GM12878 (cell line): Measurements from ENCODE around the gene TBC1D3I. TPM values are rescaled to one million over a fixed set of nuclear protein-coding genes. Genes with fewer than 3 reads are reported as not detected.

ENCODE experiments used
- ATAC-seq: fragments of 200-7000 bp; cut with Tn5 transposase; 3 replicates; pipeline ENCODE4 v1.9.1; 2020; ENCODE audit warnings: mild to moderate bottlenecking, moderate library complexity
- BruUV-seq: library from RNA; stranded (reverse); fragments of 400-500 nt; replicated peaks from 2 replicates; lab custom pipeline; 2021; lab: Mats Ljungman, UMichigan
- CTCF ChIA-PET: fragments of 300-600 bp; sonication (Branson Sonifier 250); formaldehyde crosslinking; extraction: SDS; loops from one replicate; lab custom pipeline; 2021; ENCODE audit warnings: inconsistent platforms; lab: Yijun Ruan, JAX
- POLR2A ChIA-PET: fragments of 350-600 bp; formaldehyde crosslinking; extraction: SDS; loops from one replicate; lab custom pipeline; 2021; ENCODE audit warnings: inconsistent platforms; lab: Charles Lee
- RAD21 ChIA-PET: fragments of 300-600 bp; sonication (Branson Sonifier 250); formaldehyde crosslinking; loops from one replicate; lab custom pipeline; 2023; ENCODE audit warnings: antibody characterized with exemption; ENCODE audit not compliant: unreplicated experiment; lab: Charles Lee
- SMC1A ChIA-PET: fragments of 300-600 bp; sonication (Branson Sonifier 250); formaldehyde crosslinking; loops from one replicate; lab custom pipeline; 2023; ENCODE audit not compliant: unreplicated experiment, uncharacterized antibody; lab: Charles Lee
- DNase-seq: peaks from one replicate; pipeline ENCODE4 v3.0.0-alpha.2; 2011; ENCODE audit warnings: low read depth, low spot score
- FAIRE-seq: peaks from 3 replicates; lab custom pipeline; 2011; peaks lifted over from hg19 to GRCh38; lab: Jason Lieb, UNC
- H2AFZ ChIP-seq: 2 replicates; pipeline ENCODE4 v1.6.0; 2011; ENCODE audit warnings: low read depth, low read length, control low read depth; ENCODE audit not compliant: control insufficient read depth
- H3K27ac ChIP-seq: 2 replicates; pipeline ENCODE4 v1.5.1; 2011; ENCODE audit warnings: control low read depth; ENCODE audit not compliant: control insufficient read depth, insufficient read depth
- H3K27me3 ChIP-seq, 2 experiments: replicated peaks in 1 of 2; 2 replicates each; pipeline versions ENCODE4 v1.6.0 to v1.6.1; 2011; ENCODE audit warnings: low read length in 1 of 2; ENCODE audit not compliant: control insufficient read depth in 2 of 2, insufficient read depth in 2 of 2
- H3K36me3 ChIP-seq, 2 experiments: 2 replicates each; pipeline ENCODE4 v1.5.1; 2011; ENCODE audit warnings: low read length in 1 of 2; ENCODE audit not compliant: control insufficient read depth in 2 of 2, insufficient read depth in 2 of 2
- H3K4me1 ChIP-seq: 2 replicates; pipeline ENCODE4 v1.6.1; 2011; ENCODE audit warnings: mild to moderate bottlenecking, low read length, moderate library complexity, mixed read lengths; ENCODE audit not compliant: control insufficient read depth, insufficient read depth
- H3K4me2 ChIP-seq: 2 replicates; pipeline ENCODE4 v1.6.0; 2011; ENCODE audit warnings: control low read depth; ENCODE audit not compliant: control insufficient read depth, insufficient read depth
- H3K4me3 ChIP-seq: fragments of 200-600 bp; sonication (generic); 2 replicates; pipeline ENCODE4 v1.5.1; 2016
- H3K79me2 ChIP-seq: 2 replicates; pipeline ENCODE4 v1.6.0; 2011; ENCODE audit warnings: low read length; ENCODE audit not compliant: control insufficient read depth, insufficient read depth
- H3K9ac ChIP-seq: 2 replicates; pipeline ENCODE4 v1.8.0; 2011; ENCODE audit warnings: low read length, control low read depth, mixed read lengths; ENCODE audit not compliant: control insufficient read depth, insufficient read depth
- H3K9me3 ChIP-seq: replicated peaks from 3 replicates; pipeline ENCODE4 v1.5.1; 2011; ENCODE audit warnings: mild to moderate bottlenecking, low read length; ENCODE audit not compliant: control insufficient read depth, insufficient read depth
- H4K20me1 ChIP-seq: 2 replicates; pipeline ENCODE4 v1.6.0; 2011; ENCODE audit not compliant: control insufficient read depth, insufficient read depth
- E2F4 ChIP-seq: IDR thresholded peaks from 2 replicates; pipeline ENCODE4 v1.6.1; 2012; ENCODE audit warnings: low read depth, low read length, improper control_type of control experiment
- EZH2 ChIP-seq: IDR thresholded peaks from 2 replicates; pipeline ENCODE4 v1.6.1; 2012; ENCODE audit warnings: low read depth, mild to moderate bottlenecking, control low read depth, inconsistent platforms, low read length, borderline replicate concordance; ENCODE audit not compliant: control insufficient read depth
- STAT3 ChIP-seq: IDR thresholded peaks from 2 replicates; pipeline ENCODE4 v1.6.1; 2011; ENCODE audit warnings: low read depth, low read length, improper control_type of control experiment
- SUPT20H ChIP-seq: IDR thresholded peaks from 2 replicates; pipeline ENCODE4 v1.6.1; 2011; ENCODE audit warnings: low read depth, mild to moderate bottlenecking, low read length, moderate library complexity, borderline replicate concordance; ENCODE audit not compliant: control insufficient read depth
- TAF1 ChIP-seq: IDR thresholded peaks from 2 replicates; pipeline ENCODE4 v1.6.1; 2011; ENCODE audit warnings: mild to moderate bottlenecking, low read depth, low read length, borderline replicate concordance
- TARDBP ChIP-seq: IDR thresholded peaks from 2 replicates; pipeline ENCODE4 v1.6.1; 2016; ENCODE audit warnings: borderline replicate concordance
- USF1 ChIP-seq: IDR thresholded peaks from 2 replicates; pipeline ENCODE4 v1.6.1; 2011; ENCODE audit warnings: borderline replicate concordance, low read depth, mild to moderate bottlenecking, moderate library complexity, mixed read lengths, low read length; ENCODE audit not compliant: insufficient read depth; ENCODE audit errors: extremely low read length
- ZNF274 ChIP-seq: IDR thresholded peaks from one replicate; pipeline ENCODE4 v1.8.0; 2011; ENCODE audit not compliant: insufficient read length, insufficient read depth
- ZZZ3 ChIP-seq: IDR thresholded peaks from 2 replicates; pipeline ENCODE4 v1.6.1; 2011; ENCODE audit warnings: low read depth; ENCODE audit not compliant: control insufficient read depth, insufficient read length
- WGBS: methylation state at CpG from one replicate; pipeline ENCODE4 v1.1.6; 2016; ENCODE audit warnings: low lambda C conversion rate; ENCODE audit not compliant: insufficient replicate concordance, insufficient coverage; ENCODE audit errors: missing lambda C conversion rate; 5-methylcytosine and 5-hydroxymethylcytosine counted together
- in situ Hi-C: fragments of 300-500 bp; cut with MboI; formaldehyde crosslinking; loops from 9 replicates; pipeline ENCODE4 v1.14.3; 2018; ENCODE audit warnings: mixed read lengths
- intact Hi-C: fragments of 100-400 bp; cut with micrococcal nuclease; formaldehyde crosslinking; loops from one replicate; pipeline ENCODE4 v1.14.2; 2022; ENCODE audit not compliant: unreplicated experiment
- polyA plus RNA-seq, 11 experiments: library from polyadenylated mRNA; depleted of rRNA in 4 of 11; unstranded in 6 of 11; stranded (reverse) in 5 of 11; fragments of >200 nt; fragmentation: Nextera tagmentation in 4 of 11; fragmentation: Illumina TruSeq in 1 of 11; extraction: Ambion mirVana in 4 of 11; extraction: Trizol in 1 of 11; gene quantifications; 1 replicate in 1 of 11; 2 replicates in 10 of 11; pipeline versions ENCODE4 v1.2.1 to v1.2.3, GENCODE V29; 2011 to 2016; ENCODE audit warnings: inconsistent platforms in 2 of 11, missing spikeins in 2 of 11, low read depth in 1 of 11
- total RNA-seq, 4 experiments: library from RNA; depleted of rRNA in 3 of 4; stranded (reverse); fragments of >200 nt in 3 of 4; fragmentation: Illumina TruSeq in 1 of 4; extraction: Trizol in 1 of 4; gene quantifications; 2 replicates each; pipeline versions ENCODE4 v1.2.1 to v1.2.3, GENCODE V29; 2013 to 2021
- TF ChIP-seq, protein P1 (sequence below): fragments of 150-350 bp; IDR thresholded peaks from 2 replicates; pipeline ENCODE4 v1.6.1; 2016; ENCODE audit warnings: low read depth, low read length

Gene TBC1D3I
- total and polyA plus RNA-seq, 10 of the 15 experiments (the other 5 are each of a cell fraction or from before 2014, with no cell fraction given), result 0.06 to 0.41 TPM; not detected in 8

GRCh38 chr17:36212272-36212605 lies 52.1 kb downstream of the TBC1D3I start:
- peaks cover 6% of the 10 kb centered on the region for H3K4me1 ChIP-seq
- TF ChIP-seq USF1 (no peak), TAF1 (no peak), STAT3 (no peak), EZH2 (no peak), ZNF274 (no peak), TARDBP (no peak), ZZZ3 (no peak), E2F4 (no peak), SUPT20H (no peak)
- TF ChIP-seq, protein P1, sequence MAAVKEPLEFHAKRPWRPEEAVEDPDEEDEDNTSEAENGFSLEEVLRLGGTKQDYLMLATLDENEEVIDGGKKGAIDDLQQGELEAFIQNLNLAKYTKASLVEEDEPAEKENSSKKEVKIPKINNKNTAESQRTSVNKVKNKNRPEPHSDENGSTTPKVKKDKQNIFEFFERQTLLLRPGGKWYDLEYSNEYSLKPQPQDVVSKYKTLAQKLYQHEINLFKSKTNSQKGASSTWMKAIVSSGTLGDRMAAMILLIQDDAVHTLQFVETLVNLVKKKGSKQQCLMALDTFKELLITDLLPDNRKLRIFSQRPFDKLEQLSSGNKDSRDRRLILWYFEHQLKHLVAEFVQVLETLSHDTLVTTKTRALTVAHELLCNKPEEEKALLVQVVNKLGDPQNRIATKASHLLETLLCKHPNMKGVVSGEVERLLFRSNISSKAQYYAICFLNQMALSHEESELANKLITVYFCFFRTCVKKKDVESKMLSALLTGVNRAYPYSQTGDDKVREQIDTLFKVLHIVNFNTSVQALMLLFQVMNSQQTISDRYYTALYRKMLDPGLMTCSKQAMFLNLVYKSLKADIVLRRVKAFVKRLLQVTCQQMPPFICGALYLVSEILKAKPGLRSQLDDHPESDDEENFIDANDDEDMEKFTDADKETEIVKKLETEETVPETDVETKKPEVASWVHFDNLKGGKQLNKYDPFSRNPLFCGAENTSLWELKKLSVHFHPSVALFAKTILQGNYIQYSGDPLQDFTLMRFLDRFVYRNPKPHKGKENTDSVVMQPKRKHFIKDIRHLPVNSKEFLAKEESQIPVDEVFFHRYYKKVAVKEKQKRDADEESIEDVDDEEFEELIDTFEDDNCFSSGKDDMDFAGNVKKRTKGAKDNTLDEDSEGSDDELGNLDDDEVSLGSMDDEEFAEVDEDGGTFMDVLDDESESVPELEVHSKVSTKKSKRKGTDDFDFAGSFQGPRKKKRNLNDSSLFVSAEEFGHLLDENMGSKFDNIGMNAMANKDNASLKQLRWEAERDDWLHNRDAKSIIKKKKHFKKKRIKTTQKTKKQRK, result no peak
- TF ChIP-seq, all 136 proteins: peak for 0
- ChIA-PET SMC1A (no interaction called here), POLR2A (interaction anchor here (0.6 to 0.8 kb wide), 2 partner anchors 20 to 66 kb away, joined by 3 to 5 read pairs; no protein-coding TSS in a partner anchor), RAD21 (no interaction called here), CTCF (no interaction called here)
- Histone ChIP-seq H3K27me3 (no peaks in the 10 kb centered on the region), H3K9me3 (no peaks in the 10 kb centered on the region; the same call in 2 of the 3 replicates), H3K9ac (no peak overlapping the region), H2AFZ (no peak overlapping the region), H3K27ac (no peak overlapping the region), H3K4me3 (no peak overlapping the region), H3K4me2 (peak overlapping the region; percentile 13; the same call in 1 of the 2 replicates), H3K36me3 (no peaks in the 10 kb centered on the region), H3K79me2 (no peaks in the 10 kb centered on the region), H4K20me1 (no peaks in the 10 kb centered on the region)
- DNase-seq (no peak), FAIRE-seq (no peak), ATAC-seq (no peak)
- BruUV-seq, result no TSS peak
- in situ Hi-C loops, result no loop called here
- intact Hi-C loops, result no loop called here
- WGBS, result 50% methylated on average over 2 of the region's 4 CpGs
